GM21390 (cell line): ENCODE results near the gene MORC4.

Experiments
- ATAC-seq: cut with Tn5 transposase; IDR thresholded peaks from one replicate; pipeline ENCODE4 v1.9.1; 2021; ENCODE audit not compliant: unreplicated experiment

Gene MORC4

DNA sequence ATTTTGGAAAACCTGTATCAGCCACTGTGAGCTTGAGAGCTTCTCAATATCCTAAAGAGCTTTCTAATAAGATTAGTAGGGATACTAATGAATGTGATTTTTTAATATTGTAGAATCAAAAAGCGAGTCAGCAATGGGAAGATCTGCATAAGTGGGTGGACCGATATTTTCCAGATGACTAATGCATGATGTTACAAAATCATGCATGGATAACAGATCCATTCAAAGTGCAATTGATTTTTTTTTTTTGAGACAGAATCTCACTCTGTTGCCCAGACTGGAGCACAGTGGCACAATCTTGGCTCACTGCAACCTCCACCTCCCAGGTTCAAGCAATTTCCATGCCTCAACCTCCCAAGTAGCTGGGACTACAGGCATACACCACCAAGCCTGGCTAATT, 87.1 kb downstream of the MORC4 start:
- no peak for ATAC-seq

DNA sequence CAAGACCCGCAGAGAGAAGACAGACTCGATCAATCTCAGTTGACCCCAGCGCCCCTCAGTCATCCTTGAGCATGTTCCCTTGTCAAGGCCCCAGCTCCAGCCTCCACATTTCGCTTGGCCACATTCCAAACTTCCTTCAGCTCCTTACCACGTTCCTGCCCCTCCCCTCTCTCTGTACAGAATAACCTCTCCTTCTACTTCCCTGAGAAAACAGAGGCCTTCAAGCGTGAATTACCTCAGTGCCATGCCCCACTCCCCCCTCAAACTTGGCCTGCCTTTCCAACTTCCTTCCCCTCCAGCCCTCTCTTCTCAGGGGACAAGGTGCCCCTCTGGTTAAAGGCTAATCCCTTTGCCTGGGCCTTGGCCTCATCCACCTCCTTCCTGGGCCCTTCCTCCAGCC, 93.7 kb downstream of the MORC4 start:
- no peak for ATAC-seq

DNA sequence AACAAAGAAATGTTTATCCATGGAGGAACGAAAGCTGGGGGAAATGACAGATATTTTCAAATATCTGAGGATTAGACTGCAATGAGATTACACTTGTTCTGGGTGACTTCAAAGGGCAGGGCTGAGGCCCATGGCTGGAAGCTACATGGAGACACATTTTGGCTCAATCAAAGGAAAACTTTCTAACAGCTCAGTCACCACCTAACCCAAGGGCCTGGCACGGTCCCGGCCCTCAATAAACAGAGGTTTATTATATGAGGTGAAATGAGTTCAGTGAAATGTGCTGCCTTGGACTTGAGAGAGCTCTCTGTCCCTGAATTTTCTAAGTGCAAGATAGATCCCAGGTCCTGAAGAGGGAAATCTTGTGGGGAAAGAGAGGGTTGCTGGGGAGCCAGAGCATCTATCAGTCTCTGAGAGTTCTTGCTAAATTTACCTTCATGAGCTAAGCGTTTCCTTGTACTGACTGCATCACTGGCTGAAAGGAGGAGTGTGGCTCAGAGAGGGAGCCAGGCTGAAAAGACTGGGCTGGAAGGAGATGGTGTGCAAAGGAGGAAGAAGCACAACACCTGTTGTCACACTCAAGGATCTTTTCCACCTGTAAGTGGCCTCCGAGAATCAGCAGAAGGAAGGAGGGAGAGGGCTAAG, 94.8 kb downstream of the MORC4 start:
- no peak for ATAC-seq

DNA sequence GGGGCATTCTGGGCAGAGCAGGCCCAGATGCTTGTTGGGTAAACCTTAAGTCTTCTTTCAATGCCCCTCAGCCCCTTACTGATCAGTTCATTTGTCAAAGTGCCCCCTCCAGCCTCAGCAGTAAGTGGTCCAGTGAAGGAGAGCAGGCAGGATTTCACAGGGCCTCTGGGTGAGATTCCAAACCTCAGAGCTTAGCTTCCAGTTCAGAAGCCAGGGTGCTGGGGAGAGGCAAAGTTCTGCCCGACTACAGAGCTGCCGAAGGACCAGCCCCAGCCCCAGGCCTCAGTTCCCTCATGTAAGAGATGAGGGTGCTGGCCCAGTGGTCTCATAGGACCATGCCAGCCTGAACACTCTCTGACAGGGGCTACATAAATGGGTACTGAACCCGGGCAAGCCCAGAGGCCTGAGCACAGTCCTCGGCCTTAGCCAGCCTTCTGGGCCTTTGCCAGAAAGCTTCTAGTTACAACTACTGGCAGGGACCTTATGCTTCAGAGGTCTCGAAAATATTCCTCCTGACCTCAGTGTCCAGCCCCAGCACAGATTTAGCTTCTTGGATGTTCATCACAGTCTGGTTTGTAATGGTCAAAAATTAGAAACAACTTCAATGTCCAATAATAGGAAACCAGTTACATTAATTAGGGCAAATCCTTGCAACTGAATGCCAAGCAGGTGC, 96.0 kb downstream of the MORC4 start:
- no peak for ATAC-seq

DNA sequence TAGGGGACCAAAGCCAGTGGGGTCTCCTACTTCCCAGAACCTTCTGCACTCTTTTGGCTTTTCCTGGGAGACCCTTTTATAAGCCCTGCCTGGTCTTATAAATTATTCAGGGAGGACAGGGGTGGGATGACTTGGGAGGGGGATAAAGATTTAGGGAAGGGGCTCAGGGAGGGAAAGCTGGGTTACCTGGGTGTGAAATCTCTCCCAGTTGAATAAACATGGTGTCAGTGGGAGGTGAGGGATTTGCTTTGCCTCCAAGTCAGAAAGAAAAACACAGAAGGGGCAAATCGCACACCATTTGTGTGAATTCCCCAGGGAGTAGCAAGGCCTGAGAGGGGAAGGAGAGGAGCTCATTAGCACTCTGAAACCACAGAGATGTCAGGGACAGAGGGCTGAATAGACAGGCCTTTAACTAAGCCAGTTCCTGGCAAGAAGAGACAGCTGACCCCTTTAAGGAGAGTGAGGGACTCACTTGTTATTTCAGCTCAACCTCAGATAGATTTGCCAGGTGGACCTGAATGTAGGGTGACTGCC, 96.7 kb downstream of the MORC4 start, which contains the start of gene RIPPLY1:
Gene RIPPLY1, minus strand, starts transcription at position 51 of the 534 bp plus-strand sequence. CDS start 54 bp downstream, outside the sequence.
- ATAC-seq: no peak

DNA sequence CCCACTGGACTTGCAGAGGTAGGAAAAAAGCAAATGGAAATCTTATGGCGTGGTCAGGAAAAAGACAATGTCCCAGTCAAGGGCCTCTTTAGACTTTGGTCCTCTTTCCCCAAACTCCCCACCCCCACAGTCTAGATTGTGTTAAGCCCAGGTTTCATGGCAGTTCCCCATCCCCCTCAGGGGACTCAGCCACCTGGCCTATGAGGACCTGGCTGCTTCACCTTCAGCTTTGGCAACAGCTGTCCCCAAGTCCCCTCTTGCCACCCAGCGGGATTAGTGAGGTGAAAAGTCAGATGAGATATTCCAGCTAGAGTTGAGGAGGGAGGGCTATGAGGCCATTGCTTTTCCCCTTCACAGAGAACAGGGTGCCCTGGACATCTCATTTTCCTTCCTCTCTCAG, 97.3 kb downstream of the MORC4 start:
- no peak for ATAC-seq

DNA sequence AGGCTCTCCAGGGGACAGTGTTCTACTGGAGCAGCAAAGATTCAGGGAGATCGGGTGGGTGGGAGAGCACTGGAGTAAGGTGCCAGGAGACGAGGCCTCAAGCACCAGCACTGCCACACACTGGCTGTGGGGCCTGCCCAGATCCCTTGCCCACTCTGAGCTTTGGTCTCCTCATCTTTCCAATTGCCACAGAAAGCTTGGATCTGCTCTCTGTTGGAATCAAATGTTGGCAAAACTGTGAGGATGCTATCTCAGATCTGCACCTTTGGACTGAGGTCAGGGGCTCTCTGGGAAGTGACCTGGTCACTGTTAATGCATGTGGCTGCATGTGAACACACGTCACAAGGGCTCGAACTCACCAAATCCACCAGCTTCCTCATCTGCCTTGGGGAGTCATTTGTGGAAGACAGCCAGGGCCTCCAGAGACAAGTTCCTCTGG, 98.2 kb downstream of the MORC4 start:
- ATAC-seq: no peak

DNA sequence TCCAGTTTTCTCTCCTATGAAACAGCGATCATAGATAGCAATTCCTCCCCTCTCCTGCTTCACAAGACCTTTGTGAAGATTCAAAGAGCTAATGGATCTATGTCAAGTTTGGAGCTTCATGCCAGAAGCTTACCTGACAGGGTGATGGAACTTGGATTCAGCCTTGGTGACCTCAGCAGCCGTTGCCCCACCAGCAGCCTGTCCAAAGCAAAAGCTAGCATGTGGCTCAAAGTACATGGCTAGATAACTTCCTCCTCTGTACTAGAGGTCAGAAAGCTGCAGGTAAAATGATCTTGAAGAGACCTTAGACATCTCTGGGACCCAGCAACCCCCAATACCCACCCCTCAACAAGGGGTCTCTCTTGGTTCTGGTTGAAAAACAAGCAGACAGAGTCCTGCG, 98.7 kb downstream of the MORC4 start:
- no peak for ATAC-seq

DNA sequence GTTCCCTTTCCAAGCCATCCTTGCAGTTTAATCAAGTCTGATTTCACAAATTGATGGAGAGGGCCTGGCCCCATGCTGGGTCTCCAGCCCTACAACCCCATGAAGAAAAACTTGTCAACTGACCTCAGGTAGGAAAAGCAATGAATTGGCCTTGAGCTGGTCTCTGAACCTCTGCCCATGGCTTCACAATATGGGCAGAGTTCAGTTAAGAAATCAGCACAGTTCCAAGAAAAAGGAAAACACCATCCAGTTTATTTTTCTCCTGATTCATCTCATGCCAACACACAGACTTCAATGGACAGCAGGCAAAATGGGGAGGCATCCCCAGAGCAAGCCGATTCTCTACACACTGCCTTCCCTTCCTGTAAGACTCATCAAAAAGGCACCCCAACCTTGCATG, 100.2 kb downstream of the MORC4 start:
- ATAC-seq: no peak

DNA sequence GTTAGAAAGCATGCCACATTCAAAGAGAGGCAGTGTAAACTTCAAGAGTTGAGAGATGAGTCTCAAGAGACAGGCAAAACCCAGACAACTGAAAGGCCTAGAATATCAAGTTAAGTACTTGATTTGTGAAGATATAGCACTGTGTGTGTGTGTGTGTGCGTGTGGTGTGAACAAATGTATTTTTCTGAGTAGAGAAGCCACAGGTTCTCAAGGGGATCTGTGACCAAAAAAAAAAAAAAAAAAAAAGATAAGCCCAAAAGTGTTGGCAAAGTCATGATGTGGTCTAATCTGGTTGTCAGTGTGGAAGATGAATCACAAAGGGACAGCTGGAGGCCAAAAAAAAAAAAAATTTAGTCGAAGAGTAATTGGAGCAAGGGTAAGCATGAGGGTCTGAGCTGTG, 100.7 kb downstream of the MORC4 start:
- ATAC-seq: no peak

DNA sequence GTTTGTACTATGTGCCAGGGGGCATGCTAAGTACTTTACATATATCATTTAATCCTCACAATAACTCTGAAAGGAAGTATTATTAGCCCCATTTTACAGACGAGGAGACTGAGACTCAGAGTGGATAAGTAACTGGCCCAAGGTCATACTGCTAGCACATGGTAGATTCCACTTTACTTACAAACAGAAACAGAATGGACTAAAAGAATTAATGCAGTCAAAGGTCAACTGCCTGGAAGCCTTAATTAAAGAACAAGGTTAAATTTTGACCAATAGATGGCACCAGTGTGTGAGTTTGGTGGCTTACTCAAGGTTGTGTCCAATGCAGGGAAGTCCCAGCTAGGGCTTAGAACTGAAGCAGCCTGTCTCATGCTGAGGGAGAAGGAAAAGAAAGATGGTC, 101.5 kb downstream of the MORC4 start:
- no peak for ATAC-seq

DNA sequence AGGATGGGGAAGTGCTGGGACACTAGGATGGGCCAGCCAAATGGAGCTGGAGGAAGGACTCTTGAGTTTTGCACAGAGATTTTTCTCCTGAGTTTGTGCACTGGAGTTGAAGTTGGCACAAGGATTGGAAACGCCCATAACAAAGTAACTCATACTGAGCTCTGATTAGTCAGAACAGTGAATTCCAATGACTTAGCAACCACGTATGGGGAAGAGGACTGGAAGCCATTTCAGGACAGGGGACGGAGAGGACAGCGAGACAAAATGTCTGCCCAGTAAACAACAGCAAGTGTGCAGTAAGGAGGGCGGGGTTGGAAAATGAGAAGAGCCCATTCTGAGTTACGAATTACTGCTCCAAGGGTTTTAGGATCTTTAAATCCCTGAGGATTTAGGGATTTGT, 102.8 kb downstream of the MORC4 start:
- no peak for ATAC-seq

DNA sequence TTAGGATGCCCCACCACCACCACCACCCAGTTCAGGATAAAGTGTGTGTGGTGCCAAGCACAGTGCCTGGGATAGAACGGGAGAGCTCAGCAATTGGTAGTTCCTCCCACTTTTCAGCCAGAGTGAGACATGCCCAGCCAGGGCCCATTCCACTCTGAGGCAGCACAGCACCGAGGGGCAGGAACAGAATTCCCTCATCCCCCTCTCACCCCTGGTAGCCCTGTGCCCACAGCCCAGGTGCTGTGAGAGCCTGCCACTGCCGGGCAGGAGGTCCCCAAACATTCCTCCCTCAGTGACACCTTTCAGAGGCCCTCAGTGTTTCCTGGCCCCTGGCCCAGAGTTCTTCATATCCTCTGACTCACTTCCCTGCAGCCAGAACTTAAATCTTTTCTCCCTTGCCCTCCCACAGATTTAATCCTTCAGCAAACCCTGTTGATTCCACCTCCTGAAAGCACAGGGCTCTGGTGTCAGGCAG, 105.0 kb downstream of the MORC4 start:
- ATAC-seq: no peak

DNA sequence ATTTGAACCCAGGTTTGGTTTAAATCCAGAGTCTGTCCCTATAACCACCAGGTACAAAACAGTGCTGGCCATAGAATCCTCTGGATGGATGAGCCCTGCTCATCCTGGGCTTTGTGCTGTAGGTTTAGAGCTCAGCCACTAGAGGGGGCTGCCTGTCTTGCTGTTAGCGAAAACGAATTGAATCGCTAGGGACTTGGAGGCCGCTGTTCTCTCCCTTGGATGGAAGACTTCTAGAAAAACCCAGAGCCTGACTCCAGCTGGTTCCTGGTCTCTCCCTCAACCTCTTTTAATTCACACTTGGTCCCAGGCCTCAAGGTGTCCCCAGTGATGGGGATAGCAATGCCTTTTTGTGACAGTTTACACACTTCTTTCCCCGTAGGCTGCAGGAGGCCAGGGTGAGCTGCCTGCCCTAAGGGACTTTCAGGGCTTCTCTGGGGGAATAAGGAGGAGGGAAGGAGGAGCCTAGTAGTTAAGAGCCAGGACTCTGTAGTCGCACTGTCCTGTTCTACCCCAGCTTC, 105.6 kb downstream of the MORC4 start:
- peak; percentile 65 for ATAC-seq

DNA sequence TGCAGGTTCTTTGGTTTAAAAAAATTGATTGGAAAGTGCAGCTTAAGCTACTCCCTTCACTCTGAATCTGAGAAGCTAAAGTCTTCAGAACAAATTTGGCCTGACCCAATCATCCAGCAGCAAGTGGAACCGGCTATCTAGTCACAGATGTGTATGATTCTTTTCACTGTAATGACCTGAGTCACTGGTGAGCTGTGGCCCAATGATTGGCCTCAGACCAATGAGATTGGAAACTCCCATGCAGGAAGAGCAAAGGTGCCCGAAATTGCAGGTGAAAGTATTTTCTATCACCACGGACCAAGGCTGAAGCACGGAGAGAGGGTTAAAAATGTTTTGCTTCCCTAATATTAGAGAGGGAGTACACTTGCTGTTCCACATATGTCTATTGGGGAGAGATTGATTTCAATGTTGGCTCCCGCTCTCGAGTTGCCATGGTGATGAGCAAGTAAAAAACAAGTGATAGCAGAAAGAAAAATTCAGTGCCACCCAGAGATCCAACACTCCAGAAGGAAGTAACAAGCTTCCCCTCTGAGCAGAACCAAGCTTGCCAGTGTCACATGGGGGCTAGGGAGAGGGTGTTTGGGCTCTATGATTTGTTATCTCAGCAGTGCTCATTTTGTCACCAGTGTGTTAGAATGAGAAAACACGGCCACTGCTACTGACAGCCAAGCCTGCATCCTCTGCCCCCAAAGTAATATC, 108.1 kb downstream of the MORC4 start:
- no peak for ATAC-seq
